GM13977 (cell line): ENCODE measurements around the gene WDR83.
"Not testable (repeated sequence)": the region's sequence is repeated elsewhere in the genome, so short reads cannot be mapped to it uniquely, and the experiment has no call there.

Experiments
- DNase-seq: peaks from one replicate; pipeline ENCODE4 v3.0.0; 2012; ENCODE audit warnings: low spot score
- CTCF ChIP-seq: IDR thresholded peaks from 2 replicates; pipeline ENCODE4 v1.5.1; 2012; ENCODE audit warnings: mild to moderate bottlenecking, control low read depth; ENCODE audit not compliant: insufficient read depth; ENCODE audit errors: extremely low read depth, missing control alignments
- in situ Hi-C: fragments of 300-500 bp; cut with MboI; formaldehyde crosslinking; loops from one replicate; pipeline ENCODE4 v1.12.0; 2022; ENCODE audit warnings: low sequenced_read_pairs, low pct_unique_long_range_greater_than_20kb, mixed read lengths, inconsistent platforms; ENCODE audit not compliant: unreplicated experiment

Gene WDR83

DNA sequence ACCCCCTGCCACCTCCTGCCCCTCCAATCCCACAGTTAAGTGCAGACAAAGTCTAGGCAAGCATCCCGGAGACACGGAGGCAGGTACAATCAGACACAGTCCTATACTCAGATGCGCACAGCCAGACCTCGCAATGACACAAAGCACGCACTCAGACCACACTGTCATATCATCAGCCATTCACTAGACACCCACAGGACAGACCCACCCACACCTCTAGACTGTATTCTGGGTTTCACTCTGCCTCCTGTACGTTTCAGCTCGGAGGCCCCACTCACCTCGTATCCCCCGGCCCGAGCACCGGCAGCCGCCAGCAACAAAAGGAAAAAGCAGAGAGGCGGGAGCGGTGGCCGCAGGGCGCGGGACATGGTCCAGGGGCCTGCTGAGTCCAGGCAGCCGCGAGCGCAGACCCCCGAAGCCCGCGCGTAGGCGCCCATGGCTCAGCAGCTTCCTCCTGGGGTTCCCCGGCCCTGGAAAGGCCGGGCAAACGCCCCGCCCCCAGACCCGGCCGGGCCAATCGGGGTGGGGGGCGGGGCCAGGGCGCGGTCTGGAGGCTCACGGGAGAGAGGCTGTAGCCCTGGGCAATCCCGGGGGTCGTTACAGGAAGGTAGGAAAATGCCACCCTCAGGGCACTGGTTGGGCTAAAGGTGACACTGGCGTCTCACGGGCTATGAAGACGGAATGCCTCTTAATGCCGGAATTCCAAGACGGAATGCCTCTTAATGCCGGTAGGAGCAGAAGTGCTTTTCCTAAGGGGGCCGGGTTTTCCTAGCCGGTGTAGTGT lies at the start of gene WDR83, which contains the start of gene MAN2B1:
Gene WDR83 (plus strand): TSS at position 543 of the 784 bp plus-strand sequence. CDS start 2,984 bp downstream, outside the sequence.
Gene MAN2B1 (minus strand): TSS at position 478 of the 784 bp plus-strand sequence. CDS start 41 bp downstream, at position 437.
- in situ Hi-C loops, result no loop called here
- TF ChIP-seq CTCF, result no peak
- peak; percentile 94 for DNase-seq

- TF ChIP-seq CTCF, result no peak
- in situ Hi-C loops, result no loop called here
- DNase-seq, result no peak
Observed at GRCh38 chr19:12617646-12618045, 49.0 kb upstream of the WDR83 start.

- DNase-seq, in situ Hi-C loops: not testable (repeated sequence)
Observed at GRCh38 chr19:12621253-12622024, 45.2 kb upstream of the WDR83 start.

DNA sequence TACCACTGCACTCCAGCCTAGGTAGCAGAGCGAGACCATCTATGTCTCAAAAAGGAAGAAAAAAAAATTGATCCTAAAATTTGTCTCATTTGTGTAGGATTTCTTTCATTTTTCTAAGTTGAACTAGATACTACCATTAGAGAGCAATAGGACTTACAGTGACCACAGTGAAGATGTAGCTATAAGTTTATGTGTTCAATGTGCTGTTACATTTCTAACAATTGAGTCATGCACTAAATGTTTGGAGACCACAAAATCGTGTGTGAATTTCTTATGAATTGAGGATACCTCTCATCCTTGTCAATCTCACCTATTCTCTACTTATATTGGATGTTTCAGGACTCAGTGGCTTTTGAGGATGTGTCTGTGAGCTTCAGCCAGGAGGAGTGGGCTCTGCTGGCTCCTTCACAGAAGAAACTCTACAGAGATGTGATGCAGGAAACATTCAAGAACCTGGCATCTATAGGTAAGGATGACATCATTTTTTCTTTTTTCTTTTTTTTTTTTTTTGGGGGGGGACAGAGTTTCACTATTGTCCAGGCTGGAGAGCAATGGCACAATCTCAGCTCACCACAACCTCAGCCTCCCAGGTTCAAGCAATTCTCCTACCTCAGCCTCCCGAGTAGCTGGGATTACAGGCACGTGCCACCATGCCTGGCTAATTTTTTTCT lies 43.1 kb upstream of the WDR83 start:
- no peak for DNase-seq
- no peak for TF ChIP-seq CTCF
- in situ Hi-C loops, result no loop called here

GRCh38 chr19:12626958-12627357 lies 39.6 kb upstream of the WDR83 start:
- TF ChIP-seq CTCF, result no peak
- in situ Hi-C loops, result no loop called here
- DNase-seq, result no peak

DNA sequence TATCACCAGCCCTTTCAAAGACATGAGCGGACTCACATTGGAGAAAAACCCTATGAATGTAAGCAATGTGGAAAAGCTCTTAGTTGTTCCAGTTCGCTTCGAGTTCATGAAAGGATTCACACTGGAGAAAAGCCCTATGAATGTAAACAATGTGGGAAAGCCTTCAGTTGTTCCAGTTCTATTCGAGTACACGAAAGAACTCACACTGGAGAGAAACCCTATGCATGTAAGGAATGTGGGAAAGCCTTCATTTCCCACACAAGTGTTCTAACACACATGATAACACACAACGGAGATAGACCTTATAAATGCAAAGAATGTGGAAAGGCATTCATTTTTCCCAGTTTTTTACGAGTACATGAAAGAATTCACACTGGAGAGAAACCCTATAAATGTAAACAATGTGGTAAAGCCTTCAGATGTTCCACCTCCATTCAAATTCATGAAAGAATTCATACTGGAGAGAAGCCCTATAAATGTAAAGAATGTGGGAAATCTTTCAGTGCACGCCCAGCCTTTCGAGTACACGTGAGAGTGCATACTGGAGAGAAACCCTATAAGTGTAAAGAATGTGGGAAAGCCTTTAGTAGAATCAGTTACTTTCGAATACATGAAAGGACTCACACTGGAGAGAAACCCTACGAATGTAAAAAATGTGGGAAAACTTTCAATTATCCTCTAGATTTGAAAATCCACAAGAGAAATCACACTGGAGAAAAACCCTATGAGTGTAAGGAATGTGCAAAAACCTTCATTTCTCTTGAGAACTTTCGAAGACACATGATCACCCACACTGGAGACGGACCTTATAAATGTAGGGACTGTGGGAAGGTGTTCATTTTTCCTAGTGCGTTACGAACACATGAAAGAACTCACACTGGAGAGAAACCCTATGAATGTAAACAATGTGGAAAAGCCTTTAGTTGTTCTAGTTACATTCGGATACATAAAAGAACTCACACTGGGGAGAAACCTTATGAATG lies 38.3 kb upstream of the WDR83 start:
- TF ChIP-seq CTCF, result no peak
- no peak for DNase-seq
- in situ Hi-C loops, result no loop called here
